Retinal pigment epithelial cell (primary cell): ENCODE data around the gene RNU6-7.
A peak's percentile ranks its signal among the peaks of the same experiment; 100 is the strongest.

Source experiments
- DNase-seq: peaks from one replicate; pipeline ENCODE4 v3.0.0-alpha.2; 2010; ENCODE audit warnings: low read depth
- H3K4me3 ChIP-seq: 2 replicates; pipeline ENCODE4 v1.5.1; 2011; ENCODE audit warnings: mild to moderate bottlenecking, low read length, control low read depth, moderate library complexity
- CTCF ChIP-seq: conservative IDR thresholded peaks from 2 replicates; pipeline ENCODE4 v1.5.1; 2011; ENCODE audit warnings: low read depth, low read length, control low read depth, inconsistent platforms

RNU6-7 gene

GRCh38 chr14:32250681-32251080 is 48.8 kb downstream of the RNU6-7 start:
- no peak for TF ChIP-seq CTCF
- H3K4me3 ChIP-seq = no peak overlapping the region
- peak; percentile 36 for DNase-seq

GRCh38 chr14:32251530-32251929 is 49.7 kb downstream of the RNU6-7 start:
- no peak overlapping the region for H3K4me3 ChIP-seq
- DNase-seq = no peak
- TF ChIP-seq CTCF = no peak
